ENCODE measurements around the gene SLC25A51.

The SLC25A51 gene, protein sequence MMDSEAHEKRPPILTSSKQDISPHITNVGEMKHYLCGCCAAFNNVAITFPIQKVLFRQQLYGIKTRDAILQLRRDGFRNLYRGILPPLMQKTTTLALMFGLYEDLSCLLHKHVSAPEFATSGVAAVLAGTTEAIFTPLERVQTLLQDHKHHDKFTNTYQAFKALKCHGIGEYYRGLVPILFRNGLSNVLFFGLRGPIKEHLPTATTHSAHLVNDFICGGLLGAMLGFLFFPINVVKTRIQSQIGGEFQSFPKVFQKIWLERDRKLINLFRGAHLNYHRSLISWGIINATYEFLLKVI

GRCh38 chr9:37903647-37904444 is at the start of gene SLC25A51:
Gene SLC25A51 (minus strand): TSS chr9:37904127. CDS start chr9:37888550, 15,577 bp downstream.
- peak; percentile 94 for DNase-seq

- no peak for DNase-seq
Observed at GRCh38 chr9:37953206-37953774, 49.4 kb upstream of the SLC25A51 start.

DNA sequence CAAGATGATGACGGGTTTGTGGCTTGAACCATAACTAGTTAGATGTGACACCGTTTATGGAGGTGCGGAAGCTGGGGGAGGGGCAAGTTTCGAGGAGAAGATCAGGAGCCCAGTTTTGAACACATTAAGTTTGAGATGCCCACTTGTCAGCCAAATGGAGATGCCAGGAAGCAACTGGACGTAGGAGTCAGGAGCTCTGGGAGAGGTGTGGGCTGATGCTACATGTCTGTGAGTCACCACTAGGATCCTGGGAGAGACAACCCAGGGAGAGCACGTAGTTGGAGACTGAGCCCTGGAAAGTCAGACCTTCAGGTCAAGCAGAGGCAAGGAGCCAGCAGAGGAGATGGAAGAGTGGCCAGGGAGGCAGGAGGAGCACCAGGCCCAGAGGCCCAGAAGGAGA is 48.8 kb upstream of the SLC25A51 start:
- DNase-seq = no peak

- DNase-seq = no peak
Observed at GRCh38 chr9:37951671-37952449, 47.9 kb upstream of the SLC25A51 start.

GRCh38 chr9:37950561-37950960 is 46.6 kb upstream of the SLC25A51 start:
- no peak for DNase-seq

- DNase-seq = no peak
Observed at GRCh38 chr9:37949576-37949975, 45.6 kb upstream of the SLC25A51 start.

GRCh38 chr9:37948417-37948980 is 44.6 kb upstream of the SLC25A51 start:
- DNase-seq = no peak

DNA sequence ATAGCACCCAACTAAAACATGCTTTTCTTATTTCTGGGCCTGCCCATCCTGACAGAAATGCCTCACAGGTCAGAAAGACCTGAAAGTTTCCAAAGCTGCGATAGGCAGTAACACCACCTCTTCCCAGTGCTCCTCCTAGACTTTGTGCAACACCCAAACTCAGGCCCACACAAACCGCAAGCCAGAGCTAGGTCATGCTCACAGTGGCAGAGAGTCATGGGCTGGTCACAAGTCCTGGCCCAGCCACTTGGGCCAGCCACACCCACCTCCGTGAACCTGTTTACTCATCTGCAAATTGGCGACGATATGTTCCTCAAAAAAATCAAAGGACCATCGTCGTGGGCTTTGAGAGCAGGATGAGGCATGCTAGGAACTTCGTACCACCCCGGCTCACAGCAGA is 44.0 kb upstream of the SLC25A51 start:
- DNase-seq = no peak

DNA sequence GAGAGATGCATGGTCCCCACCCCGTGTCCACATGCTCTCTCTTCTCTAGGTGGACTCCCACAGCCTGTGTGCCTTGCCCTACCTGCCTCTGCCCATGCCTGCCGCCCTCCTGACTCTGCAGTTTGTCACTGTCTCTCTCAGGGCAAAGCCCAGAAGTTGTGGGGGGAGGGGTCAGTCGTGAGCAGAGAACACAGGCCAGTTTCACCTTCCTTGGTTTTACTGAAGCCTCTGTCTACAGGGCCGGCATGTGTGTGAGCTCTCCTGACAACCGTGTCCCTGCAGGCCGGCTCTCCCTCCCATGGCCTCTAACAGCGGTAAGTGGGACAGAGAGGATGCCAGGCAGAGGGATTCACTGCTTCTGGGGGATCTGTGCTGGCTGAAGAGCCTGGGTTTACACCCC is 43.5 kb upstream of the SLC25A51 start:
- no peak for DNase-seq

- DNase-seq = no peak
Observed at GRCh38 chr9:37946971-37947370, 43.0 kb upstream of the SLC25A51 start.

GRCh38 chr9:37946041-37946440 is 42.1 kb upstream of the SLC25A51 start:
- no peak for DNase-seq

GRCh38 chr9:37944671-37945481 is 40.9 kb upstream of the SLC25A51 start:
- DNase-seq = no peak

- DNase-seq = no peak
Observed at GRCh38 chr9:37944266-37944650, 40.3 kb upstream of the SLC25A51 start.

DNA sequence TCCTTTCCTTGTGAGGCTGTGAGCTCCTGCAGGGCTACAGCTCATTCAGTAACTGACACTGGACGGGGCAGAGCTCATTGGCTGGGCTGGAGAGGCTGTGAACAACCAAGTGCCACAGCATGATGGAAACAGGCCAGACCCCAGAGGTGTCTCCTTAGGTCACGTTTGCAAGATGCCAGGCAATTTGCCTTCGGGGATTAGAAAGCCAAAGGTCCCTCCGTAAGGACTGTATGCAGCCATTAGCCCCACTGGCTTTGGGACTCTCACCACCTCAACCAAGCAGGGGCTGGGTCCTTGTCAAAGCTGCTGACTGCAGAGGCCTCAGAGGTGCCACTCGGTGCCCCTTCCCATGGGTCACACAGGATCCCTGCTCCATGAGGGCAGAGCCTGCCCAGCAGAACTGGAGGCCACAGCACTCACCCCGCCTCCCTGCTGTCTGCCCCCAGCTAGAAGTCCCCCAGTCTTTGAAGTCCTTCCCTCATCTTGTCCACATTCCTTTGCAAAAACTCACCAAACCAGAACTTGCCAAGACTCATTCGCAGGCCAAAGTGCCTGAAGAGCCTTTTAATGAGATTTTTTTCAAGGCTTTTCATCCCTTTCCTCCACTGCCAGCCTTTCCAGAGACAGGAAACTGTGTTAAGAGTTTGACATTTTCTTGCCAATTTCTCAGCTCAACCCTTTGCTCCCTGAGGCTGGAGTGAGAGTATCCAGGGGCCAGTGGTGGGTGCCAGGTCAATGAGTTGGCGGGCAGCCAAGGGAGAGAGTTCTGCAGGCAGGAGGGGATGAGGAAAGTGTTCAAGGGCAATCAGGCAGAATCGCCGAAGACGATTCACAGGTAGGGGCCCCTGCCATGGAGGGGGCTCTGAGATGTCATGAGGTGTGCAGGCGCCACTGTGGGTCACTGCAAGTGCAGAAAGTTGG is 39.7 kb upstream of the SLC25A51 start:
- DNase-seq = no peak

DNA sequence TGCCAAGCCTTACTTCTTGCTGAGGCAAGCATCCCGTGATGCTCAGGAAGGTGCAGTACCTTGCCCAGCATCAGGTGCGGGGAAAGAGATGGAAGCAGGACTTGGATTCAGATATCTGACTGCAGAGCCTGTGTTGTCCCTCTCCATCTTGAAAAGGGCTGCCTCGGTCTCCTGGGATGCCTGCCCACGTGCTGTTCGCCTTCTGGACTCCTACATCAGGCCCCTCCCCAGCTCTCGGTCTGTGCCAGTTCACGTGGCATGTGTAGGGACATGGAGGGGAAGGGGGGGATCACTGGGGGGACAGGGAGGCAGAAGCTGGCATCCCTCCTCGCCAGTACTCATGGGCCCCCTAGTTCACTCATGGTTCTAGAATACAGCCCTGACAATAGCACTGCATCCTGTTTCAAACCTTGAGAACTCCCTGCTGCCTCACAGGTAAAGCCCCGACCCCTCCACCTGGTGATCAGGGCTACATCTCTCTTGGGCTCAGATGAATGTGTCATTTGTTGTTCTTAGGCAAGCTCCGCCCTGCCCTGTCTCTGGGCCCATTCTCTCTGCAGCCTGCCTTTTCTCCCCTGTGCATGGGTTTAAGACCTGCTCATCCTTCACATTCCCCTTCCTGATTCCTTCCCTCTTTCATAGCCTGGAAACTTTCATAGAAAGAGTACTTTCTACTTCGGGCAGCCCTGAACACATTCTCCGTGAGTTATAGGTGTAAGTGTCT is 38.9 kb upstream of the SLC25A51 start:
- no peak for DNase-seq

DNA sequence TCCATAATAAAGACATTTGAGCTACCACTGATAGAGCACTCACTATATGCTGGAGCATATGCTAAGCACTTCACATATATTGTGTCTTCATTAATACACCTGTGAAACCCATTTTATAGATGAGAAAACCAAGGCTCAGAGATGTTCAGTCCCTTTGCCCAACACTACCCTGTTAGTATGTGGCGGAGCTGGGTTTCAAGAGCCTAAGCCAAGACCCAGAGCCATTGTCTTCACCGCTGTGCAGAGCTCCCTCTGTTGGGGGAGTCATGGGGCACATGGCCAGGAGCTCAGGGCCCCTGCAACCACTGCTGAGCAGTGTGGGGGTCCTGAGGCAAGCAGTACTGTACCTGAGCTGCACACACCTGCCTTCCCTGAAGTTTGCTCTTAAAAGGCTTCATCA is 37.3 kb upstream of the SLC25A51 start:
- DNase-seq = no peak

- no peak for DNase-seq
Observed at GRCh38 chr9:37939575-37940095, 35.7 kb upstream of the SLC25A51 start.

GRCh38 chr9:37938121-37938891 is 34.4 kb upstream of the SLC25A51 start:
- DNase-seq = no peak

DNA sequence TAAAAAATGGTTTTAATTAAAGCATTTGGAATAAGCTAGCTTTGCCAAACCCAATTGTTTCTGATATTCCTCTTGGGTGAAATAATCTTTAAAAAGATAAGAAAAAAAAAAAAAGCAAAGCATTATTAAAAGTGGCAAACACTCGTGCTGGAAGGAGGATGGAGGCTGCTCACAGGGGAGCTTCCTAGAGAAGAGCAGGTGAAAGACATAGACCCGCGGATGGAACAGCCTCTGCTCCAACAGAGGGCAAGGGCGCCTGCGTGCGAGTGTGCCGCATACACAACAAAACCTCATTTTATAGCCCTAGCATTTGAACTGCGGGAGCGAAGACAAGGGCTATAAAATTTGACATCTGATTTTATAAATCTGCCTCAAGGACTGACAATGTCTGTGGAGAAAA is 33.4 kb upstream of the SLC25A51 start:
- no peak for DNase-seq

All from activated CD4-positive, alpha-beta T cell treated with anti-CD3 and anti-CD28 coated beads, Interleukin-2, amount 50 U/mL, for 16 hours (primary cell).